ENCODE measurements around the gene RNF166.

Gene RNF166

DNA sequence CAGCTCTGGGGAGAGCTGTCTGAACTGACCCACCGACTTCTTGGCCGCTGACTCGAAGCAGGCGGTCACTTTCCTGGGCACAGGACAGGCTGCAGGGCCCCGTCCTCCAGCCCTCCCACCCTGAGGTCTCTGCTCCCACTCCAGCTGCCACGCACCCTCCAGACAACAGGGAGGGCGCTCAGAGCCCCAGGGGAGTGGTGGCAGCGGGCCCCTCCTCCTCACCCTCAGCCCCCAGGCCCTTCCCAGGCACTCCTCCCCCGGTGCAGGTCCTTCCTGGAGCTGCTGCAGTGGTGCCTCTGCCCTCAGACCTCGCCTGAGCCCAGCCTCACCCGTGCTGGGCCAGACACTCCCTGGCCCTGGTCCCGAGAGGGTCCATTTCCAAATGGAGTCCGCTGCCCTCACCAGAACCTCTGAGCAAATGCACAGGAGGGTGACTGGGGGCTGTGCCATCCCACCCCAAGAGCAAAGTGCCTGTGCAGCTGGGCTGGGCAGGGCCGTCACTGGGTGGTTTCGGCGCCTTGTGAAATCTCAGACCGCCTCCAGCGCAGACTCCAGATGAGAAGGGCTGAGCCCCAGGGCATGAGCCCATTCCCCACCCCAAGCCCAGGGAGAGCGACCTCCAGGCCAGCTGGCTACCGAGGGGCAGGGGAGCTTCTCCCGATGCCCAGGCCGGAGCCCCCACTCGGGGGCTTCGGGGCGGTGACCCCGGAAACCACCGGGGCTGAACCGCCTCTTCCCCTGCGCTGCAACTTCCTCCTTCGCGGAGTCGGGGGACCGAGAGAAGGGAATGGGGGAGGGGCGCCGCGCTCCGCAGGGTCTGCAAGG lies 56.1 kb downstream of the RNF166 start:
- no peak for FAIRE-seq

DNA sequence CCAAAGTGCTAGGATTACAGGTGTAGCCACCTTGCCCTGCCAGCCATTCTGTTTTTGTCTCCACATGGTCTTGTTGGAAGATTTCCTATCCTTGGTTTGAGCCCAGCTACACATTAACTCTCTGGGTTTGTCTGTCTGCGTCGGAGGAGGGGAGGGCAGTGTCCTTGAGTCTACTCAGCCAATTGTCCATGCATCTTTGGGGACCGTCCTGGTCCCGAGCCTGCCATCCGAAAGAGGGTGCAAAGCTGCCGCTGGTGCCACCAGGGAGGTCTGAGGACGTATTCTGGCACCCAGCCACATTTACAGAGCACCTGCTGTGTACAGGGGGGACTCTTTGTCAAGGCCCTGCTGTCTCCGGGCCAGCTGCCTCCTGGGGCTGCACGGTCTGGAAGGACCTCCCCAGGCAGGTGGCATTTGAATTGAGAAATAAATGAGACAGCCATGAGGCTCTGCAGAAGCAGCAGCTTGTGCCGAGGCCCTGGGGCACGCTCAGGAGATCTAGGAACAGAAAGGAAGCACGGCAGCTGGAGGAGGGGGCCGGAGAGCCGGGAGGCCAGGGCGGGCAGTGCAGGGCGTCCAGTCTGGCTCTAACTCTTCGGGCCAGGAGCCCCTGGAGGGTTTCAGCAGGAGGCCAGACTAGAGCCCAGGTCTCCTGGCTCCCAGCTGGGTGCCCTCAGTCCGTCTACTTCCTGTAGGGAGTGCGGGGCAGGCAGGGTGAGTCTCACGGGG lies 56.8 kb downstream of the RNF166 start:
- FAIRE-seq, result no peak

DNA sequence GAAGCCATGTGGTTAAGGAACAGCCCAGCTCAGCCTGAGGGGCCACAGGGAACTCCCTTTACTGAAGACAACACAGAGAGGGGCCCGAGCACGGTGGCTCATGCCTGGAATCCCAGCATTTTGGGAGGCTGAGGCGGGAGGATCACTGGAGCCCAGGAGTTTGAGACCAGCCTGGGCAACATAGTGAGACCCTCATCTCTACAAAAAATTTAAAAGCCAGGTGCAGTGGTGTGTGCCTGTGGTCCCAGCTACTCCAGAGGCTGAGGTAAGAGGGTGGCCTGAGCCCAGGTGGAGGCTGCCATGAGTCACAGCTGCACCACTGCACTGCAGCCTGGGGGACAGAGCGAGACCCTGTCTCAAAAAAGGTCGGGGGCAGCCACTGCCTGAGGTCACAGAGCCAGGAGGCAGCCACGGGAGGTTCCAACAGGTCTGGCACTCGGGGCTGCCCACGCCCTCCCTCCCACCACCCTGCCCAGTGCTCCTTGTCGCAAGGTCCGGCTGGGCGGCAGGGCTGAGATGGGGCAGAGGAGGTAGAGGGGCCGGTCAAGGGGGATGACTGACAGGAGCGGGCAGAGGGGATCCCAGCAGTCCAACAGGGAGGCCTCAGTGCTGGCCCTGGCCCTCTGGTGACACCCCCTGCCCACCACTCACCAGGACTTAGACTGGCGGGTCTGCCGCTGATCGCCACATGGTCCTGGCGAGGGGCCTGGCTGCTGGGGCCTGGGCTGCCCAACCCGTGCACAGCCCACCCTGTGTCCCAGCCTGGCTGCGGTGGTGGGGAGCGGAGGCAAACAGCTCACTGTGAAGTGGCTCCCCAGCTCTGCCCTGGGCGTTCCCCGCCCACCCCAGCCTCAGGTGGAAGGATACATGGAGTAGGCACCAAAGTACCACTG lies 58.8 kb downstream of the RNF166 start:
- no peak for FAIRE-seq

All from A204.1 (cell line).